Measurements from ENCODE around the gene PDE3B.
"Not testable (repeated sequence)": the region's sequence is repeated elsewhere in the genome, so short reads cannot be mapped to it uniquely, and the experiment has no call there.

The PDE3B gene

GRCh38 chr11:14678350-14678749 lies 34.7 kb downstream of the PDE3B start:
- DNase-seq: no peak

- no peak for DNase-seq
Observed at GRCh38 chr11:14679662-14680061, 36.1 kb downstream of the PDE3B start.

- DNase-seq: not testable (repeated sequence)
Observed at GRCh38 chr11:14684234-14684915, 40.8 kb downstream of the PDE3B start.

GRCh38 chr11:14687456-14687855 lies 43.9 kb downstream of the PDE3B start:
- no peak for DNase-seq

- DNase-seq: peak; percentile 81
Observed at GRCh38 chr11:14687943-14688627, 44.5 kb downstream of the PDE3B start.

GRCh38 chr11:14695656-14696055 lies 52.1 kb downstream of the PDE3B start:
- DNase-seq: not testable (repeated sequence)

- DNase-seq: no peak
Observed at GRCh38 chr11:14698771-14699170, 55.2 kb downstream of the PDE3B start.

- DNase-seq: peak; percentile 22
Observed at GRCh38 chr11:14700593-14700992, 57.0 kb downstream of the PDE3B start.

GRCh38 chr11:14702760-14703159 lies 59.2 kb downstream of the PDE3B start:
- DNase-seq: no peak

GRCh38 chr11:14703731-14704130 lies 60.1 kb downstream of the PDE3B start:
- no peak for DNase-seq

- DNase-seq: no peak
Observed at GRCh38 chr11:14705067-14705466, 61.5 kb downstream of the PDE3B start.

GRCh38 chr11:14713496-14714244 lies 70.1 kb downstream of the PDE3B start:
- DNase-seq: no peak

- DNase-seq: peak; percentile 41
Observed at GRCh38 chr11:14715669-14716068, 72.1 kb downstream of the PDE3B start.

GRCh38 chr11:14722496-14722895 lies 78.9 kb downstream of the PDE3B start:
- DNase-seq: no peak

- DNase-seq: no peak
Observed at GRCh38 chr11:14725150-14725549, 81.5 kb downstream of the PDE3B start.

- no peak for DNase-seq
Observed at GRCh38 chr11:14727215-14727614, 83.6 kb downstream of the PDE3B start.

- no peak for DNase-seq
Observed at GRCh38 chr11:14727746-14728145, 84.1 kb downstream of the PDE3B start.

- DNase-seq: not testable (repeated sequence)
Observed at GRCh38 chr11:14740539-14740938, 96.9 kb downstream of the PDE3B start.

- no peak for DNase-seq
Observed at GRCh38 chr11:14741195-14741594, 97.6 kb downstream of the PDE3B start.

GRCh38 chr11:14742849-14743559 lies 99.4 kb downstream of the PDE3B start:
- DNase-seq: no peak

GRCh38 chr11:14743667-14744066 lies 100.1 kb downstream of the PDE3B start:
- not testable (repeated sequence) for DNase-seq

GRCh38 chr11:14746857-14747395 lies 103.3 kb downstream of the PDE3B start:
- DNase-seq: no peak

GRCh38 chr11:14748090-14748489 lies 104.5 kb downstream of the PDE3B start:
- DNase-seq: no peak
